A549 (cell line): Measurements from ENCODE around the gene CCDC85A.

ENCODE experiments used
- CHD2 ChIP-seq: fragments of 150-350 bp; IDR thresholded peaks from 2 replicates; pipeline ENCODE4 v1.6.1; 2014; ENCODE audit warnings: low read length; ENCODE audit not compliant: partially characterized antibody
- MAFK ChIP-seq: fragments of 450-650 bp; IDR thresholded peaks from 2 replicates; pipeline ENCODE4 v1.6.1; 2014; ENCODE audit not compliant: partially characterized antibody
- RNF2 ChIP-seq: fragments of 200-600 bp; sonication (generic); IDR thresholded peaks from 2 replicates; pipeline ENCODE4 v1.6.1; 2016; ENCODE audit warnings: low read depth, mild to moderate bottlenecking, antibody characterized with exemption, moderate library complexity, borderline replicate concordance
- TP53 ChIP-seq: fragments of 250-450 bp; sonication (Bioruptor Pico); IDR thresholded peaks from 2 replicates; pipeline ENCODE4 v1.5.0; 2021; ENCODE audit warnings: mild to moderate bottlenecking, moderate library complexity
- TF ChIP-seq, protein P1 (sequence below): fragments of >200 bp; sonication (Bioruptor Twin); formaldehyde crosslinking; IDR thresholded peaks from 3 replicates; pipeline ENCODE4 v1.5.1; 2016

DNA sequence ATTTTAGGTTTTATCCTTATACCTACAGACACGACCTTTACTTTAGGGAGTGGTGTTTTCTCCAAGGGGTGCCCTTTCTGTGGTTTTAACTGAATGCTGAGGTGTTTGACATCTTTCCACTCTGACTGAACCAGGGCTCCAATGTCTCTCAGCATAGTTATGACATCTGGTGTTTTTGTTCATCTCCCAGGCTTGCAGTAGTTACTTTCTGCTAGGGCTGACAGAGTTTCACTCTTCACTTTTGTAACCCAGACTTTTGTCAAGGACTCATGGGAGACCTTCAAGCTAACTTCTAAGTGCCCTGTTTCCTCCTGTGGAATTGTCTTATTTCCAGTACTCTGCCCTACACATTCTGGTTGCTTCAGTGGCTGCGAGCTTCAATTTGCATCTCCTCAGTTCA is 103.1 kb downstream of the CCDC85A start:
- TF ChIP-seq RNF2 (no peak), CHD2 (no peak), TP53 (no peak), MAFK (no peak)
- TF ChIP-seq, protein P1, sequence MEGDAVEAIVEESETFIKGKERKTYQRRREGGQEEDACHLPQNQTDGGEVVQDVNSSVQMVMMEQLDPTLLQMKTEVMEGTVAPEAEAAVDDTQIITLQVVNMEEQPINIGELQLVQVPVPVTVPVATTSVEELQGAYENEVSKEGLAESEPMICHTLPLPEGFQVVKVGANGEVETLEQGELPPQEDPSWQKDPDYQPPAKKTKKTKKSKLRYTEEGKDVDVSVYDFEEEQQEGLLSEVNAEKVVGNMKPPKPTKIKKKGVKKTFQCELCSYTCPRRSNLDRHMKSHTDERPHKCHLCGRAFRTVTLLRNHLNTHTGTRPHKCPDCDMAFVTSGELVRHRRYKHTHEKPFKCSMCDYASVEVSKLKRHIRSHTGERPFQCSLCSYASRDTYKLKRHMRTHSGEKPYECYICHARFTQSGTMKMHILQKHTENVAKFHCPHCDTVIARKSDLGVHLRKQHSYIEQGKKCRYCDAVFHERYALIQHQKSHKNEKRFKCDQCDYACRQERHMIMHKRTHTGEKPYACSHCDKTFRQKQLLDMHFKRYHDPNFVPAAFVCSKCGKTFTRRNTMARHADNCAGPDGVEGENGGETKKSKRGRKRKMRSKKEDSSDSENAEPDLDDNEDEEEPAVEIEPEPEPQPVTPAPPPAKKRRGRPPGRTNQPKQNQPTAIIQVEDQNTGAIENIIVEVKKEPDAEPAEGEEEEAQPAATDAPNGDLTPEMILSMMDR: no peak
